GM18498 (cell line): Measurements from ENCODE around the gene POU5F1.
"Not testable (repeated sequence)": the region's sequence is repeated elsewhere in the genome, so short reads cannot be mapped to it uniquely, and the experiment has no call there.

Experiments
- ATAC-seq: cut with Tn5 transposase; IDR thresholded peaks from one replicate; pipeline ENCODE4 v1.9.1; 2021; ENCODE audit warnings: mild to moderate bottlenecking, moderate library complexity; ENCODE audit not compliant: unreplicated experiment

The POU5F1 gene

DNA sequence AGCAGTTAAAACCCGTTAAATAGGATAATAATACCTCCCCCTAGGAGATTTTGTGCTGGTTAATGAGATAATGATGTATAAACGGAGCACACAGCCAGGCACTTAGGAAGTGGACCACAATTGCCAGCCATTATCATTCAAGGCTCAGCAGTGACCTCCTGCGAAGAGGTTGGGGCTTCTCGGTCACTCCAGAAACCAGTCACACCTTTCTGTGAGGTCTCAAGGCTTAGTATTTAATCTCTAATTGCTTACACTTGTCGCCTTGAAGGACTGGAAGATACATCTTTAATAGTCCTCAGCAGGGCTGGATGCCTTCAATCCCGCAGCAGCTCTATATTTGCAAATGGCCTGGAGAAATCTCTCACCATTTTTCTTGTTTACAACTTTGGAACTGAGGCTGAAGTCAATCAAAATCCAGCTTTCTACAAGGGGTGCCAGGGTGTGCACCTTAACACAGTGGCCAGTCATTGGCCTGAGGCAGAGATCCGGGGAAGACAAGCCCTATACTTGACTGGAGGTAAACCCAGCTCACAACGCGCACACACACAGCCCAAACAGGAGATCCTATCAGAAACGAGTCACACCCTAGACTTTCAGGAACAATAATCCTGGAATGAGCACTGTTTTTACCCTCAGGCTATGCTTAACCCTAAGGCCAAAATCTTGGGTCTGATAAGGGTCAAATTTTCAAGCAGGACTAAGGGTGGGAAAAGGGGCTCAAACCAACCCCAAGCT is 1.2 kb downstream of the POU5F1 start:
- no peak for ATAC-seq

DNA sequence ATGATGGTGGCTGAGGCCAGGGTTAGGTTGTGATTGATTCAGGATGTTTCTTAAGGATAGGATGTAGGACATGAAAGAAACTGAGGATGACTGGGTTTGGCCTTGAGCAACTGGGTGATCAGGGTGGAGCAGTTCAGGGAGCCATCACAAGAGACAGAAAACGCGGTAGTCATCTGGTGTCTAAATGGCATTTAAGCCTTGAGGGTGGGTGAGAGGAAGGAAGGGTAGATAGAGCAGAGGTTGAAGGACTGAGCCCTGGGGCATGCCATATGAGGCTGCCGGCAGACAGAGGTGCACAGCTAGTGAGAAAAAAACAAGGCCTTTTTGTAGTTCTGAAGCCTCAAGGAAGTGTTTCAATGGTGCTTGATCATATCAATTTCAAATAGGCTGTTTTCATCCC is 1.9 kb downstream of the POU5F1 start:
- ATAC-seq = no peak

DNA sequence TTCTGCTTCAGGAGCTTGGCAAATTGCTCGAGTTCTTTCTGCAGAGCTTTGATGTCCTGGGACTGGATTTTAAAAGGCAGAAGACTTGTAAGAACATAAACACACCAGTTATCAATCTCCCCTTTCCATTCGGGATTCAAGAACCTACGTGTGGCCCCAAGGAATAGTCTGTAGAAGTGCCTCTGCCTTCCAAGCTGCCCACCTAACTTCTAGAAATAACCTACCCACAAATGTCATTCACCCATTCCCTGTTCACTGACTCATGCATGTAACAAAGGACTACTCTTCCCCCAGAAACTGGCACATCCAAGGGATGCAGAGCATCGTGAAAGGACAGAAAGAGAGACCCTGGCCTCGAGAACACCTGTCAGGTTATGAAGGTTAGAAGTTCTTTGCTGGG is 4.5 kb downstream of the POU5F1 start:
- ATAC-seq = no peak

DNA sequence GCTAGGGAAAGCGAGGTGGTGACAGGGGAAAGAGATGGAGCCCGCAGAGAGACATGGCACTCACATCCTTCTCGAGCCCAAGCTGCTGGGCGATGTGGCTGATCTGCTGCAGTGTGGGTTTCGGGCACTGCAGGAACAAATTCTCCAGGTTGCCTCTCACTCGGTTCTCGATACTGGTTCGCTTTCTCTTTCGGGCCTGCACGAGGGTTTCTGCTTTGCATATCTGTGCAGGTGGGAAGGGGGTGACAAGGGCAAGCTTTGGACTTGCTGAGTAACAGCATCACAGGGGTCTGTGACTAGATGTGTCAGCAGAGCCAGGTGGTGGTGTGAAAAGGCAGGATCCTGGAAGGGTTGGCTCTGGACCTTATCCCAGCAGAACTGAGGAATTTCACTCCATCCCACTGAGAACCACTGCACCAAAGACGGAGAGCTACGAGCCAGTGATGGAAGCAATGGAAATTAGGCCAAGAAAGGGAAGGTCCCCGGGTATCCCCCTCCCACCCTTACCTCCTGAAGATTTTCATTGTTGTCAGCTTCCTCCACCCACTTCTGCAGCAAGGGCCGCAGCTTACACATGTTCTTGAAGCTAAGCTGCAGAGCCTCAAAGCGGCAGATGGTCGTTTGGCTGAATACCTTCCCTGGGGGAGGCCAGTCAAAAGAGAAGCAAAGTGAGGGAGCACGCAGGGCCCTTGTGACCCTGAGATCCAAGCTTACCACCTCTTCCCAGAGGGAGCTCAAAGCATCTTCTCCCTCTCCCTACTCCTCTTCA is 5.2 kb downstream of the POU5F1 start:
- peak; percentile 79 for ATAC-seq

DNA sequence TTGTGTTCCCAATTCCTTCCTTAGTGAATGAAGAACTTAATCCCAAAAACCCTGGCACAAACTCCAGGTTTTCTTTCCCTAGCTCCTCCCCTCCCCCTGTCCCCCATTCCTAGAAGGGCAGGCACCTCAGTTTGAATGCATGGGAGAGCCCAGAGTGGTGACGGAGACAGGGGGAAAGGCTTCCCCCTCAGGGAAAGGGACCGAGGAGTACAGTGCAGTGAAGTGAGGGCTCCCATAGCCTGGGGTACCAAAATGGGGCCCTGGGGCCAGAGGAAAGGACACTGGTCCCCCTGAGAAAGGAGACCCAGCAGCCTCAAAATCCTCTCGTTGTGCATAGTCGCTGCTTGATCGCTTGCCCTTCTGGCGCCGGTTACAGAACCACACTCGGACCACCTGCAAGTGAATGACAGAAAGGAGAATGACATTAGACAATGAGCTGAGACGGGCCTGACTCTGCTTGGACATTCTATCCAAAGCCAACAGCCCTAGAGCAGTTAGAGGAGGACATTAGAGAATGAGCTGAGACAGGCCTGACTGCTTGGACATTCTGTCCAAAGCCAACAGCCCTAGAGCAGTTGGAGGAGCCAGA is 5.9 kb downstream of the POU5F1 start:
- ATAC-seq = not testable (repeated sequence)

DNA sequence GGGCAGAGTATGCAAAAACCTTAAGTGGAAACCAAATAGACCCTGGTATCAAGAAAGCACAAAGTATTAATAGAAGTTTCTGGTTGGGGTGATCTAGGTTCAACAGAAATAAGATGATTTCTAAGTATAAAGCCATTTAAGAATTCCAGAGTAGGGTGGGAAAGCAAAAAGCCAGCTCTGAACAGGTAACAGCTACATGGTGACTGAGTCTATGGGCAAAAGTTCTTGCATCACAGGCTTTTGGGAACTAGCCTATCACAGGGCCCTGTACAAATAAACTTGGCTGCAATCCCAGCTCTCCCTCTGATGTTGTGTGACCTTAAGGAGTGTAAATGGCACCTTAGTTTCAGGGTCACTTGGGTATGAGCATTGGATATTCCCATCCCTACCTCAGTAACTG is 6.6 kb downstream of the POU5F1 start:
- ATAC-seq = no peak

DNA sequence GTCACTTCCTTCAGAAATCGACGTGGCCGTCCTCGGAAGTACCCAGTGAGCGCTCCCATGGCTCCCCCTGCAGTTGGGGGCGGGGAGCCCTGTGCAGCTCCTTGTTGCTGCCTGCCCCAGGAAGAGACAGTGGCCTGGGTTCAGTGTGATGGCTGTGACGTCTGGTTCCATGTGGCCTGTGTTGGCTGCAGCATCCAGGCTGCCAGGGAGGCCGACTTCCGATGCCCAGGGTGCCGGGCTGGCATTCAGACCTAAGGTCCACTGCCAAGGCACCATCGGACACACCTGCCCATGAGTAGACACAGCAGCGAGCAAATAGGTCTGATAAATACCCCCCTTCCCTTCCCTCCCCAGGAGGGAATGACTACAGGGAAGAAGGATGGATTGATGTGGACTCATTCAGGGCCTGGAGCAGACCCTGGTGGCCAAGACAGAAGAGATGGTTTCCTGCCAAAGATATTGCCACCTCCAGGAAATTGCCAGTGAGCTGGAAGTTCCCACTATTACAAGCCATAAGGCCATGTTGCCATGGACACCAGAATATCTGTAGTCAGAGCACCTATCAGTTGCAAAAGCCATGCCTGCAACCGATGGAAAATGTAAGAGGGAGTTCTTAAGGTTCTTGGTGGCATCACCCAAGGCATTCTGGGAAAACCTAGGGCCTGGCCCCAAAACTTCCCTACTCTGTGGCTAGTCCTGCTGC is 7.9 kb downstream of the POU5F1 start:
- ATAC-seq = no peak

DNA sequence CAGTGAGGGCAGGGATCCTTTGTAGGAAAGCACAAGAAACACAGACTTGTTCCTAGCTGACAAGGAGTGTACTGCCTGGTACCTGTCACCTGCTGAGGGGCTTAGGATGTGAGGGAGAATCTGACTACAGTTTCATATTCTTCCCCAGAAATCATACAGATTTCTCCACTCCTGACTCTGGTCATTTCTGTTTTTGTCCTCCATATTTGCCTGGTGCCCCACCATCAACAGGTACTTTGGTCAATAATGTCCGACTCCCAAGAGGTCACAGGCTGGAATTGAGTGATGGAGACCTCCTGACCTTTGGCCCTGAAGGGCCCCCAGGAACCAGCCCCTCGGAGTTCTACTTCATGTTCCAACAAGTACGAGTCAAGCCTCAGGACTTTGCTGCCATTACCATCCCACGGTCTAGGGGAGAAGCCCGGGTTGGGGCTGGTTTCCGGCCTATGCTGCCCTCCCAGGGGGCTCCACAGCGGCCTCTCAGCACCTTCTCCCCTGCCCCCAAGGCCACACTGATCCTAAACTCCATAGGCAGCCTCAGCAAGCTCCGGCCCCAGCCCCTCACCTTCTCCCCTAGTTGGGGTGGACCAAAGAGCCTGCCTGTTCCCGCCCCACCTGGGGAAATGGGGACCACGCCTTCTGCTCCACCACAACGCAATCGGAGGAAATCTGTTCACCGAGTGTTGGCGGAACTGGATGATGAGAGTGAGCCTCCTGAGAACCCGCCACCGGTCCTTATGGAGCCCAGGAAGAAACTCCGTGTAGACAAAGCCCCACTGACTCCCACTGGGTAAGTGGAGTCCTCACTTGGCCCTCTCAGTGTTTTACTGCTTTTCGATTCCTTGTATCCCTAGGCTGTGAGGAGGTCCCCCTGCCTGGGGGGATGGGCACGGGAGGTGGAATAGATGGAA is 9.0 kb downstream of the POU5F1 start:
- ATAC-seq = no peak

DNA sequence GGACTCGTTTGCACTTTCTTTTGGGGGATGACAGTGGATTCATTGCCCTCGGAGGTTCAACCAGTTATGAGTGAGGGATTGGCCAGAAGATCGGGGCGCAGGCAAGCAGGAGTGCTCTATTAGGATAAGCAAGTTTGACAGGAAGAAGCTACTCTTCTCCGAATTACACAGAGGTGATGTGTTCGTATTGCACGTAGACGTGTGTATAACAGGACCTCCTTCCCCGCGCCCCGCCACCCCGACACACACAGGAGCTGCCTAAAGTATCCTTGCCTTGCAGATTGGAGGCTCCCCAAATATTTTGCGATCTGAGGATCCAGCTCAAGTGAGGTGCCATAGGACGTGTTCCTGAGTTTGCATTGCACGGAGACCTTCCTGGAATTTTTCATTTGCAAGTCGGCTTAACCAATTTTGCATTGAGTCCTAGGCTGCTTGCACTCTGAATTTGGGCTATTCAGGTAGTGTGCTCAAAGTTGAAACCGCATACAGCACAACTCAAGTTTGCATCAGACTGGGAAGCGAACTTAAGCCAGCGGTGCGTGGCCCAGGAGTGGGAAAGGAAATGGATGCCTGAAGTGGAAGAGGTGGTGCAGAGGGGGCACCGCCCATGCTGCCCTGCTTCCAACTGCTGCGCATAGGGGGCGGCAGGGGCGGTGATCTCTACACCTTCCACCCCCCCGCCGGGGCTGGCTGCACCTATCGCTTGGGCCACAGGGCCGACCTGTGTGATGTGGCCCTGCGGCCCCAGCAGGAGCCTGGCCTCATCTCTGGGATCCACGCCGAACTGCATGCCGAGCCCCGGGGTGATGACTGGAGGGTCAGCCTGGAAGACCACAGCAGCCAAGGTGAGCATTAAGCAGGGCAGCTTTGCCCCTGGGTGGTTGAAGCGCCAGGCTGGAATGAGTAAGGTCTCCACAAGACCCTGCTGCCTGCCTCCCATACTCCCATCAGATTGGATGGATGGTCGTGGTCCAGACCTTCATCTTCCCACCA is 11.3 kb downstream of the POU5F1 start:
- ATAC-seq = no peak

DNA sequence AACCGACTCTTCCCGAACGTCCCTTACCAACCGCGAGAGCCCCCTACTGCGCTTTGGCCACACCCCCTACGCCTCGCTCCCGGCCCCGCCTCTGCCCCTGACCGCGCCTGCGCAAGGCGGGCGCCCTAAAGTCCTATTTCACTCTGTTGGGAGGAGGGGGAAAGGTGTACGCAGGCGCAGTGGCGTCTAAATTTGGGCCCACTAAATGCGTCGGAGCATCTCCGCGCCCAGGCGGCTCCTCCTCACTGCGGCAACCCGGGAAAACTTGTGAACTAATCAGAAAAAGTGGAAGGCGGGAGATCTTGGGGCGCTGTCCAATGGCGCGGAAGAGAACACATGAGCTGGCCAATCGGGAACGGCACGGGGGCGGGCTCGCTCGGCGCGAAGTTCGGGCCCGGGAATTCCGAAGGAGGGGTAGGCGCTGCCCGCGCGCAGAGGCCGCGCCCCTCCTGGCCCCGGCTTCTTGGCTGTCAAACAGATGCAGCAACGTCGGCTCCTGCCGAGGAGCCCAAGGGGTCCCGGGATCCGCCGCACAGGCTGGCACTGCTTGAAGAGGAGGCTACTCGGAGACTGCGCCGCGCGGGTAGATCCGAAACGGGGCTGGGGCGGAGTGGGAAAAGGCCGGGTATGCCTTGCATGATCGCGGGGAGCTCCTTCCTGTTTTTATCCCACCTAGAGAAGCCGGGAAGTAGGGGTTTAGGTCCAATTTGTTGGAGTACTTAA is 12.2 kb downstream of the POU5F1 start, which contains the start of gene TCF19:
Gene TCF19 (plus strand): TSS at position 450 of the 723 bp plus-strand sequence. CDS start 881 bp downstream, outside the sequence.
- ATAC-seq = peak; percentile 89

DNA sequence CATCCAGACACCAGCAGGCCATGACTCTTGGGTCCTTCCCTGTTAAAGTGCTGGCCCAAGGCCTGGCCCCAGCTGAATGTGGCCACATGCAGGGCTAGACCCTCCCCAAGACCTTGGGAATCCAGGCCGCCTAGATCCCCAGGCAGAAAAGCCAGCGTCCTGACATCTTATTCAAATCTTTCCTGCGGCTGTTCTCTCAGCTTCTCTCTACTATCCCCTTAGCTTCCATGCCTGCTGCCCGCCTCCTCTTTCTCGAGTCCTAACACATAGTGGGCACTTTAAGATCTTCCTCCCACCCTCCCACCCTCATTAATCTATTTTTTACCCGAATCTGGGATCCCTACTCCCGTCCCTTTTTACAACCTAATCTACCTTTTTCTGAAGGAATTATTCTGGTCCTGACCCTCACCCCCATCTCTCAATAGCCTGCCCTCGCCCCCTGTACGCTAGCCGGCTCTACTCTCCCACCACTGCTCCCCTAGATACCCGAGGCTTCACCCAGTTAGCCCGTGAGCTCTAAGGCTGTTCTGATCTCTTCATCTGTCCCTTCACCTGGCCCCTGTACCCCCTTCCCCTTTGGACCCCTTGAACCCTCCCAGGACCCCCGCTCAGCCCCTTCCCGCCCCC is 12.9 kb downstream of the POU5F1 start, which contains the start of gene CCHCR1:
Gene CCHCR1 (minus strand): TSS at position 290 of the 627 bp plus-strand sequence. CDS start 202 bp downstream, at position 88.
- no peak for ATAC-seq

DNA sequence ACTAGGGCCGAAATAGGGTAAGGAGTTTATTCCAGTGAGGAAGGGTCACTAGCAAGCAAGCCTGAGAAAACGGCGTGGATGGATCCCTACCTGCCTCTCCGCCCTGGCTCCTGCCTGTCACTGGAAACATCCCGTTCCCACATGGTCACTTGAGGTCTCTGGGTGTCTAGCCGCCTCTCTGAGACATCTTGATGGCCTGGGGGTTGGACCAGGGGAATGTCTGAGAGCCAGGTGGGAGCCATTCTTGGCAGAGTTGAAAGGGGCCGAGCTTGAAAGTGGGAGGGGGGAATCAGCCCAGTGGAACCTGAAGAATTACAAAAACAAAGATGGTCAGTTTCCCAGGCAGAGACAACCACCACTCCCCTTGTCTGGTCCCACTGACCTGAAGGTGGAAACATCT is 13.8 kb downstream of the POU5F1 start:
- no peak for ATAC-seq

DNA sequence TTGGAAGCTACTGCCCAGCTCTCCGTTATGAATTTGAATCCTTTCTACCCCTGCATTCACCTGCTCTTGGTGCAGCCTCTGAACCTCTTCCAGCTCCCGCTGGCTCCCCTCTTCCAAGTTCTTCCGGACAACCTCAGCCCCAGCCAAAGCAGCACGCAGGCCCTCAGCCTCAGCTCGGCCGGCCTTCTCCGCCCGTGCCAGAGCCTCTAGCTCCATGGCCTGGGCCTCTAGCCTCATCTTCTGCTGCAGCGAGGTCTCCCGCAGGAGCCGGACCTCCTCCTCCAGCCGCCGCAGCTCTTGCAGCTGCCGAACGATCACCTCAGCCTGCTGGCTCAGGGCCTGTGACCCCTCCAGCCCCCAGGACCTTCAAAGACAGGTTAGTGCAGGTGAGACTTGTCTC is 16.0 kb downstream of the POU5F1 start:
- ATAC-seq = no peak

DNA sequence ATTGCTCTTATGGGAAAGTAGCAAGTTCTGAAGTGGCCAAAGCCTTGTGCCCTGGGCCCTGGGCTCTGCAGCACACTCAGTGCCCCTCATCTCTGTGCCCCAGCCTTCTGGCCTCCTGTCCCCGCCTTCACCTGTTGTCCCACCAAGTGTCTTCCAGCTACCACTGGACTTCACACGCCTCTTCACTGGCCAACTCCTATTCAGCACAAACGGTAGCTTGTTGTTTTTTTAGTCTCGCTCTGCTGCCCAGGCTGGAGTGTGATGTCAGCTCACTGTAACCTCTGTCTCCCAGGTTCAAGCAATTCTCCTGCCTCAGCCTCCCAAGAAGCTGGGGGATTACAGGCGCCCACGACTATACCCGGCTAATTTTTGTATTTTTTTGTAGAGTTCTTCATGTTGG is 17.7 kb downstream of the POU5F1 start:
- no peak for ATAC-seq

DNA sequence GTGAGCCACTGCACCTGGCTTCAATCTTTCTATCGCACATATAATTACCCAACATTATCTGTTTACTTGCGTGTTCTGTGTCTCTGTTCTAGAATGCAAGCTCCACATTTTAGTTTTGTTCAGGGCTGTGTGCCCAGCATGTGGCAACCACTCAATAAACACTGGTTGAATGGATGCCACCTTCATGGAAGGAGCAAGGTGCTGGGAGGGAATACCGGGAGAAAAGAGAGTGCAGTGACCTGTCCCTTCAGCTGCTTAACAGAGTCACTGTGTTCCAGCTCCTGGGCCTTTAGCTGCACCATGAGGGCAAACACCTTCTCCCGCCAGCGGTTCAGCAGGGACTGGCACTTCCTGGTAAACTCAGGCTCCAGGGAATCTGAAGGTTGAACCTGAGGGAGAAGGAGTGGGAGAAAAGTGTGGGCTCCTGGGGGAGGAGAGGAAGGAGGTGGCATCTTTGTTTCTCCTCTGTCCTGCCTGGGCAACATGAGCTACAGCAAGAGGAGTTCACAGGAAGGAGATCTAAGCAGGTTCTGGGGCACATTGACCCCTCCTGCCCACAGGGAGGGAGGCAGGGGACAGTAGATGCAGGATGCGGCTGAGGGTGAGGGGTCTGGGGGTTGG is 20.5 kb downstream of the POU5F1 start:
- ATAC-seq = no peak

DNA sequence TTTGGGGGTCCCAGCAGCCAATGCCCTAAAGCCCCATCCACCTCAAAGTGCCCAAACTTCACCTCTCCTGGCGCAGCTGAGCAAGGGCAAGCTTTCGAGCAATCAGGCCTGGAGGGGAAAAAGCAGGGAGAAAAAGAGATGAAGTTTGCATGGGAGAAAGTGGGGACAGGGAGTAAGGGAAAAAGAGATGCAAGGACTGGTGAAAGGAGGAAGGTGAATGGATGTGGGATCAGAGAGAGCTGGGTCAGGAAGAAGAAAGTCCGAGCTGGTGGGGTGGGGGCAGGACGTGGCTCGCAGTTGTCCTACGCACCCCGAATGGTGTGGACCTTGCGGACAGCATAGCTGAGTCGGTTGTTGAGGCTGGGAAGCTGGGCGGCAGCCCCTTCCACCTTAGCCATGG is 25.1 kb downstream of the POU5F1 start:
- no peak for ATAC-seq

DNA sequence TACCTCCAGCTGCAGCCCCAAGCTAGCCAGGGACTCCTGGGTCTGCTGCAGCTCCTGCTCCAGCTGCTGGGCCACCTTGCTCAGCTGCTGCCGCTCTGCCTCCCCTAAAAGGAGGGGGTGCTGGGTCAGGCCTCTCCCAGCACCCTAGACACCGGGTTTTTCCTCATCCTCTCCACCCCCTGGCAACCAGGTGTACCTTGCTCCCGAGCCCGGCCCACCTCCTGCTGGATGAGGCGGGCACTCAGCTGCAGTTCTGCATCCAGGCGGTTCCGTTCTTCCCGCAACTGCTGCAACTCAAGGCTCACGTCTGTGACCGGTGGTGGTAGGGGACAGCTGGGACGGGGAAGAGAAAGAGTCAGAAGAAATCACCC is 25.5 kb downstream of the POU5F1 start:
- ATAC-seq = no peak
